HFF-Myc (cell line): ENCODE data around the gene MRAS.

Experiments
- DNase-seq: peaks from one replicate; pipeline ENCODE4 v3.0.0-alpha.2; 2011; ENCODE audit warnings: low read depth; ENCODE audit errors: extremely low read depth
- H3K4me3 ChIP-seq: replicated peaks from 2 replicates; pipeline ENCODE4 v1.5.1; 2011; ENCODE audit warnings: low read depth, mild to moderate bottlenecking, control low read depth, low read length
- CTCF ChIP-seq: IDR thresholded peaks from 2 replicates; pipeline ENCODE4 v1.5.1; 2012; ENCODE audit warnings: mild to moderate bottlenecking, low read depth, low read length, control low read depth; ENCODE audit errors: missing control alignments

MRAS gene

GRCh38 chr3:138394686-138395085 is 46.3 kb downstream of the MRAS start:
- no peak for DNase-seq

GRCh38 chr3:138395865-138396751 is 47.7 kb downstream of the MRAS start:
- no peak overlapping the region for H3K4me3 ChIP-seq
- no peak for TF ChIP-seq CTCF

More at GRCh38 chr3:138394686-138395085, 46.3 kb downstream of the MRAS start:
- TF ChIP-seq CTCF: no peak
- H3K4me3 ChIP-seq: no peak overlapping the region

GRCh38 chr3:138396752-138397410 is 48.5 kb downstream of the MRAS start:
- no peak for DNase-seq
- no peak overlapping the region for H3K4me3 ChIP-seq
- TF ChIP-seq CTCF: no peak

More at GRCh38 chr3:138395865-138396751, 47.7 kb downstream of the MRAS start:
- DNase-seq: no peak

GRCh38 chr3:138397983-138398382 is 49.6 kb downstream of the MRAS start:
- no peak for DNase-seq
- no peak overlapping the region for H3K4me3 ChIP-seq
- TF ChIP-seq CTCF: no peak

- no peak for TF ChIP-seq CTCF
- DNase-seq: no peak
- H3K4me3 ChIP-seq: no peak overlapping the region
These were observed 50.6 kb downstream of the MRAS start for GRCh38 chr3:138398791-138399575.

GRCh38 chr3:138399766-138400165 is 51.4 kb downstream of the MRAS start:
- no peak for TF ChIP-seq CTCF
- no peak overlapping the region for H3K4me3 ChIP-seq
- no peak for DNase-seq
